HG02623 (cell line): ENCODE results near the gene CXCL13.
"Not testable (repeated sequence)": the region's sequence is repeated elsewhere in the genome, so short reads cannot be mapped to it uniquely, and the experiment has no call there.

Experiments used
- ATAC-seq: cut with Tn5 transposase; IDR thresholded peaks from one replicate; pipeline ENCODE4 v1.9.1; 2021; ENCODE audit warnings: moderate library complexity; ENCODE audit not compliant: unreplicated experiment

Gene CXCL13

GRCh38 chr4:77653162-77653758 lies 47.6 kb downstream of the CXCL13 start:
- ATAC-seq, result no peak

GRCh38 chr4:77660318-77660717 lies 54.7 kb downstream of the CXCL13 start:
- not testable (repeated sequence) for ATAC-seq
